HG03565 (cell line): ENCODE data around the gene LTBP4.
A peak's percentile ranks its signal among the peaks of the same experiment; 100 is the strongest.
"Not testable (repeated sequence)": the region's sequence is repeated elsewhere in the genome, so short reads cannot be mapped to it uniquely, and the experiment has no call there.

Experiments
- ATAC-seq: cut with Tn5 transposase; IDR thresholded peaks from one replicate; pipeline ENCODE4 v1.9.1; 2021; ENCODE audit warnings: mild to moderate bottlenecking, moderate library complexity; ENCODE audit not compliant: unreplicated experiment

The LTBP4 gene

DNA sequence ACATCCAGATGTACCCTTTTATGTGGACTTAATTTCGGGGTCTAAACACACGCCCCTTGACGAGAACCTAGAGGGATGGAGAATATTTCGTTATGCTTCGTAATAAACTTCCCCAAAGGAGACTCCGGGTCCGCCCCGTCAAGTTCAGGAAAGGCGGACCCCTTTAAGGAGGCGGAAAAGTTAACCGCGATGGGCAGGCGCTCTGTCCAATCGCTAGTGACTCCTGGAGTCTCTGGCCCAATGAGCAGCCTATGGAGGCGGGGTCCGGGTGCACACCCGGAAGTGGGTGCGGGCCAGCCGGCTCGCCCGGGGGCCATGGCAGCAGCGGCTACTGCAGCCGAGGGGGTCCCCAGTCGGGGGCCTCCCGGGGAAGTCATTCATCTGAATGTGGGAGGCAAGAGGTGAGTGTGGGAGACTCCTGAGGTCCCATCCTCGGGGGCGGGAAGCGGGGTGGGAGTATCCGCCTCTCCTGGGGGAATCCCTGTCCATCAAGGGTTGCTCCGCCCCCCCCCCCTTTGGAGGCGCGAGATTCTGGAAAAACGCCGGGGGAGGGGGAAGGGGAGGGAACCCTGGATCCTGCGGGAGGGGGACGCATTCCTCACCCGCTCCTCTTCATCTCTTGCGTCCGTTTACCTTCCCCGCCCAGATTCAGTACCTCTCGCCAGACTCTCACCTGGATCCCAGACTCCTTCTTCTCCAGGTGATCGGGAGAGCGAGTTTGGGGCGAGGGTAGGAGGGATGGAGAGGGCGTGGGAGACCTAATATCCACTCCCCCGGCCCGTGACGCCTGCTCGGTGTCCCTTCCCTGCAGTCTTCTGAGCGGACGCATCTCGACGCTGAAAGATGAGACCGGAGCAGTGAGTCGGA is 24.4 kb upstream of the LTBP4 start, which contains the start of gene SHKBP1:
Gene SHKBP1, plus strand, starts transcription at position 289 of the 867 bp plus-strand sequence. Its CDS starts 27 bp downstream, at position 316.
- peak; percentile 85 for ATAC-seq

DNA sequence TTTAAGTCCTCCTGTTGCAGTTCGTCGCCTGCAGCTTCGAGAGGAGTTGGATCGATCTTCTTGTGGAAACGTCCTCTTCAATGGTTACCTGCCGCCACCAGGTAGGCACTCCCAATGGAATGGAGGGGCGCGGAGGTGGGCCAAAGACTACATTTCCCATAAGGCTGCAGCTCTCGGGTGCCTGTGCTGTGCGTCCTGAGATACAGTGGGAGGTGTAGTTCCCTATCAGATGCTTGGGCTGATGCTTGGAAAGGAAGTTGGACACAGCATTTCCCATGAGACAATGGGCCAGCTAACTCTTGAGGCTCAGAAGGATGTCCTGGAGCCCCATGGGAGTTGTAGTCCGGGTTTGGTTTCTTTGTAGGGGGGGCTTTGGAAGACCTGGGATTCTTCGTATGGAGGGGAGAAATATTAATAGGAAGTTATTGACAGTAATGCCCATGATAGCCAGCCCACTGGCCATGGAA is 22.7 kb upstream of the LTBP4 start:
- ATAC-seq: no peak

DNA sequence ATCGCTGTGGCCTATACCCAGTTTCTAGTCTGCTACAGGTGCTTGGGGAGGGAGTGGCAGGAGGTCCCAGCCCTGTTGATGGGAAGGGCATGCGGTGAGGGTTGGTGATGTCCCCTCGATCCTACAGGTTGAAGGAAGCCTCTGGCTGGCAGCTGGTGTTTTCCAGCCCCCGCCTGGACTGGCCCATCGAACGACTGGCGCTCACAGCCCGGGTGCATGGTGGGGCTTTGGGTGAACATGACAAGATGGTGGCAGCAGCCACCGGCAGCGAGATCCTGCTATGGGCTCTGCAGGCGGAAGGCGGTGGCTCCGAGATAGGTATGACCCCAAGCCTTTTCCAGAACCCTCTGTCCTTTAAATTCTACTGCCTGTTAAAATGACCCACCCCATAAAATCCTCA is 20.6 kb upstream of the LTBP4 start:
- ATAC-seq: no peak

- no peak for ATAC-seq
These were observed 19.6 kb upstream of the LTBP4 start for GRCh38 chr19:40581531-40581930.

DNA sequence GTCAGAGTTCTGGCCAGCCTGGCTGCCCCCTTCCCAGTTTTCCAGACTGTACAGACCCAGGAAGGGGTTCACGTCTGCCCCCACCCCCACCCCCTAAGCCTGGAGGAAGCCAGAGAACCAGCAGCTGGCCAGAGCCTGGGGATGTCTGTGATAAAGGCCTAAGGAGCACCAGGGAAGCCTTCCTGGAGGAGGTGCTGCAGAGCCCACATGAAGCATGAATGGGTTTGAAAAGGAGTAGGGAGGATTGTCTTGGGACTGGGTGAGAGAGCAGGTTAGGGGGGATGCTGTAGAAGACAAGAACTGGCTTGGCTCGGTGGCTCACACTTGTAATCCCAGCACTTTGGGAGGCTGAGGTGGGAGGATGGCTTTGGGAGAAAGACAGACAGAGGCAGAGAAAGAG is 18.7 kb upstream of the LTBP4 start:
- ATAC-seq: no peak

DNA sequence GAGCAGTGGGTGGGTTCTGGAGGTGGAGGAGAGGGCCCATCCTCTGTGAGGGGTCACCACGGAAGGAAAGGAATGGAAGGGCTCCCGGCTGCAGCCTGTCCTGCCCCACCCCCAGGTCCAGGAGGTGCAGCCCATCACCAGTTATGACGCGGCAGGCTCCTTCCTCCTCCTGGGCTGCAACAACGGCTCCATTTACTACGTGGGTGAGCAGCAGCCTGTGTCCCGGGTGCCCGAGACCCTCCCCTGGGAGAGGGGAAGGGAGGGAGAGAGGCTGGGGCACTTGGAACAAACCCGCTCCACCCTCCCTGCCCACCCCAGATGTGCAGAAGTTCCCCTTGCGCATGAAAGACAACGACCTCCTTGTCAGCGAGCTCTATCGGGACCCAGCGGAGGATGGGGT is 17.9 kb upstream of the LTBP4 start:
- no peak for ATAC-seq

- no peak for ATAC-seq
These were observed 17.2 kb upstream of the LTBP4 start for GRCh38 chr19:40584007-40584406.

DNA sequence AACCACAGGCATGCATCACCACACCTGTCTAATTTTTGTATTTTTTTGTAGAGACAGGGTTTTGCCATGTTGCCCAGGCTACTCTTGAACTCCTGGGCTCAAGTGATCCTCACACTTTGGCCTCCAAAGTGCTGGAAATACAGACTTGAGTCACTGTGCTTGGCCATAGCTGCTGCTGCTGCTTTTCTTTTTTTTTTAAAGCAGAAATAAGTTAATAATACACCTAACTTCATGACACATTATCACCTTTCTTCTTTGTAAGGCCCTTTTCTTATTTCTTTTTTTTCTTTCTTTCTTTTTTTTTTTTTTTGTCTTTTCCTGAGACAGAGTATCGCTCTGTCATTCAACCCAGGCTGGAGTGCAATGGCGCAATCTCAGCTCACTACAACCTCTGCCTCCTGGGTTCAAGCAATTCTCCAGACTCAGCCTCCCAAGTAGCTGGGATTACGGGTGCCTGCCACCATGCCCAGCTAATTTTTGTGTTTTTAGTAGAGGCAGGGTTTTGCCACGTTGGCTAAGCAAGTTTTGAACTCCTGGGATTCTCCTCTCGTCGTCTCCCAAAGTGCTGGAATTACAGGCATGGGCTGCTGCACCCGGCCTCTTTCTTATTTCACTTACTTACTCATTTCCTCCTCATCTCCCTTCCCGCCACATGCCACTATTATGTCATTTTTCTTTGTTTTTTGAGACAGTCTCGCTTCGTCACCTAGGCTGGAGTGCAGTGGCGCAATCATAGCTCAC is 15.8 kb upstream of the LTBP4 start:
- ATAC-seq: no peak

DNA sequence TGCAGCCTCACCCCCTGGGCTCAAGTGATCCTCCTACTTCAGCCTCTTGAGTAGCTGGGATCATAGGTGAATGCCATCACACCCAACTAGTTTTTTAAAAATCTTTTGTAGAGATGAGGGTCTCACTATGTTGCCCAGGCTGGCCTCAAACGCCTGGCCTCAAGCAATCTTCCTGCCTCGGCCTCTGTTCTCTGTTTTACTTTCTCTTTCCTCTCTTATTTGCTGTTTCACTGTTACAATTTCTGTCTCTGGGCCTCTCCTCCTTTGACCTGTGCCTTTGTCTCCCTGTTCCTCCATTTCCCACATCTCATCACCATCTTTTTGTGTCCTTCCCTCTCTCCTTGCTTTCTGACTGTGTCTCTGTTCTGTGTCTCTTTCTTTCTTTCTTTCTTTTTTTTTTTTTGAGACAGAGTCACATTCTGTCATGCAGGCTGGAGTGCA is 15.2 kb upstream of the LTBP4 start:
- ATAC-seq: no peak

DNA sequence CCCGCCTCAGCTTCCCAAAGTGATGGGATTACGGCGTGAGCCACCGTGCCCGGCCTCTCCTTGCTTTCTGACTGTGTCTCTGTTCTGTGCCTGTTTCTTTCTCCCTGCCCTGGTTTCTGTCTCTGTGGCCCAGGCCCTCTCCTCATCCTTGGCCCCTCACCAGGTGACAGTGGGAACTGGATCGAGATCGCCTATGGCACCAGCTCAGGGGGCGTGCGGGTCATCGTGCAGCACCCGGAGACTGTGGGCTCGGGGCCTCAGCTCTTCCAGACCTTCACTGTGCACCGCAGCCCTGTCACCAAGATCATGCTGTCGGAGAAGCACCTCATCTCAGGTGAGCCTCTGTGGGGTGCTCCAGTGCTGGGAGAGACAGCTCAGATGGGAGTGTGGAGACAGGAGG is 14.6 kb upstream of the LTBP4 start:
- no peak for ATAC-seq

DNA sequence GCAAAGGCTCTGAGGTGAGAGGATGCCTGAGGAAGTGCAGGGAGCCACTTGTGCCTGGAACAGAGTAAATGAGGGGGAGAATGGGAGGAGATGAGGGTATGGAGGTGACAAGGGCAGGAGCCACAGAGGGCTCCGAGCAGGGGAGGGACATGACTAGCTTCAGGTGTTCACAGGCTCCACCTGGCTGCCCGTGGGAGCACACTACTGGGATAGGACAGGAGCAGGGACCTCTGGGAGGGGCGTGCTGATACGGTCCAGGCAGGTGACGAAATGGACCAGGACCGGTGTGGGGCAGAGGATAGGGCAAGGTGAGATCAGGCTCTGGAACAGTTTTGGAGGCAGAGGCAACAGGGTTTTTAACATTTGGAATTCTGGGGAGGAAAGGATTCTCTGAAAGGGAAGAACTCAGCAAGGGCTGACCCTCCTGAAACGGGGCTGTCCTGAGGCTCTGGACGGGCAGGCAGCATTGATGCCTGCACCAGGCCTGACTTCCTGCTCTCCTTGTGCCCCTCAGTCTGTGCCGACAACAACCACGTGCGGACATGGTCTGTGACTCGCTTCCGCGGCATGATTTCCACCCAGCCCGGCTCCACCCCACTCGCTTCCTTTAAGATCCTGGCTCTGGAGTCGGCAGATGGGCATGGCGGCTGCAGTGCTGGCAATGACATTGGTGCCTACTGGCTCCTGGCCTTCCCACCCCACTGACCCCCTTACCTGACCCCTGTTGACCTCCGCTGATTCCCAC is 12.9 kb upstream of the LTBP4 start:
- no peak for ATAC-seq

- ATAC-seq: no peak
These were observed 12.1 kb upstream of the LTBP4 start for GRCh38 chr19:40588926-40589569.

- no peak for ATAC-seq
These were observed 11.4 kb upstream of the LTBP4 start for GRCh38 chr19:40589591-40590429.

DNA sequence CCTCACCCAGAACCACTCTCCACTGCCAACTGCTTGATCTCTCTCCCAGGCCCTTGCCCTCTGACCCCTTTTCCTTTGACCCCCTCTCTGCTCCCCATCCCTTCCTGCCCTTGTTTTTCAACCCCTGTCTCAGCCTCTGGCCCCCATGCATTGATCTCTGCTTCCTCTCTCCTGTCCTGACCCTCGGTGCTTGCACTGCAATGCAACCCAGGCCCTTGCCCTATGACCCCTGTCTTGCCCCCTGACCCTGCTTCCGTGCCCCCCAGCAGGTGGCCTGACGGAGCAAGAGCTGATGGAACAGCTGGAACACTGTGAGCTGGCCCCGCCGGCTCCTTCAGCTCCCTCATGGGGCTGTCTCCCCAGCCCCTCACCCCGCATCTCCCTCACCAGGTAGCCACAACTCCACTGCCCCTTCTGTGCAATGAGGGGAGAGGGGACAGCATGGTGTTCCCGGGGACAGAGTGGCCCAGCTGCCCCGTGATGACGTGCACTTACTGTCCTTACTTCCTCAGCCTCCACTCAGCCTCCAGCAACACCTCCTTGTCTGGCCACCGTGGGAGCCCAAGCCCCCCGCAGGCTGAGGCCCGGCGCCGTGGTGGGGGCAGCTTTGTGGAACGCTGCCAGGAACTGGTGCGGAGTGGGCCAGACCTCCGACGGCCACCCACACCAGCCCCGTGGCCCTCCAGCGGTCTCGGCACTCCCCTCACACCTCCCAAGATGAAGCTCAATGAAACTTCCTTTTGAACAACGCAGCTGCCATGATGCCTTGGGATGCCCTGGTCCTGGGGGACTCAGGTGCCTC is 10.5 kb upstream of the LTBP4 start:
- no peak for ATAC-seq

- ATAC-seq: not testable (repeated sequence)
These were observed 9.4 kb upstream of the LTBP4 start for GRCh38 chr19:40591724-40592123.

DNA sequence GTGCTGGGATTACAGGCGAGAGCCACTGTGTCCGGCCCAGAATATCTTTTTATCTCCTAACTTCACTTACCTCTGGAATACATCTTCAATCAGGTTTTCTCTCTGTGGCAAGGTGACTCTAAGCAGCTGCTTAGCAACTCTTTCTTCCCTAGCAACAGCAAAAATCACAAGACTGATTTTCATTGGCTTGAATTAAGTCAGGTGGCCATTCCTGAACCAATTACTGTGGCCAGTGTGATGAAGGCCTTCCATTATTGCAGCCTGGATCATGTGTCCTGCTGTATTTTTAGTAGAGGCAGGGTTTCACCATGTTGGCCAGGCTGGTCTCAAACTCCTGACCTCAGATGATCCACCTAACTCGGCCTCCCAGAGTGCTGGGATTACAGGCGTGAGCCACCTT is 9.0 kb upstream of the LTBP4 start:
- ATAC-seq: no peak

GRCh38 chr19:40594255-40594654 is 6.9 kb upstream of the LTBP4 start:
- no peak for ATAC-seq

DNA sequence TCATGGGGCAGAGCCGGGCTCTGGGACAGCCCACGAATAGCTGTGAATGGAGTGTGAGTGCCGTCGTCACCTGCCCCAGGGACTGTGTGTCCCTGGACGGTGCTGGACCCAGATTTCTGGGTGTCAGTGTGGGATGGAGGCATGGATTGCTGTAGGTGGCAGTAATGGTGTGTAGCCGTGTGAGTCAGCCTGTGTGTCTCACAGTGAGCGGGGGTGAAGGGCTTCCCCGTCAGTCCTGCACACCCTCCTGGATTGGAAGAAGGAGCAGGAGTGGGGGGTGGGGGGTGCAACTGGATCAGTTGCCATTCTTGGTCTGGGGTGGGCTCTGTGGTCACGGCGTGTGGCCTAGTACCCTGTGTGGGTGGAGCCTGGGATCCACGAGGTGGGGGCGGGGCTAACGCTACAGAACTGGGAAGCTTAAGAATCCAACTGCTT is 6.5 kb upstream of the LTBP4 start:
- ATAC-seq: no peak
